ENCODE results near the gene PPIL1. TPM values are rescaled to one million over a fixed set of nuclear protein-coding genes. Genes with fewer than 3 reads are reported as not detected.

The PPIL1 gene
- polyA plus RNA-seq, 2 of the 4 experiments (the other 2 are of a cell fraction): 42.6 to 60.0 TPM

DNA sequence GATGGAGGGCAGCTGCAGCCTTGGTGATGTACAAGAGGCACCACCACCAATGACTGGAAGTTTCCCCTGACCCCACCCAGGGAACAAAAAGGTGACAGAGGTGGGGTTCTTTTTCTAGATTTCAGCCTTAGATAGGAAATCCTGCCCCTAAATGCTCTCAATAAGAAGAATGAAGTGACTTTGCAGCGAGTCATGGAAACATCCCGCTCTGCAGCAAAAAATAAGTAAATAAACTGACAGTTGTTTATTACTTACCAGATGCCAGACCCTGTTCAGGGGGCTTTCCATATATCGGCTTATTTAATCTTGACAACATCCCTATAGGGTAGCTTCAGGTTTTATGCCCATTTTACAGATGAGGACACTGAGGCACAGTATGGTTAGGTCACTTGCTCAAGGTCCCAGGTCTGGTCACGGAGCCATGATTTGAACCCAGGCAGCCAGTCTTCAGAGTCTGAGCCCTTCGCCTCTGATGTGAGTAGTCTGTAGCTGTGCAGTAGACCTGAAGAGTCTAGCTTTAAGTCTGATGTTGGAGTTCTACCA is 30.3 kb upstream of the PPIL1 start (continued):
- TF ChIP-seq USF2 (IDR thresholded peaks at IDR 0.05): no peak
- no peak for TF ChIP-seq CHD2 (IDR thresholded peaks at IDR 0.05; ENCODE audit: low read length, partially characterized antibody)
- no peak for TF ChIP-seq RCOR1 (IDR thresholded peaks at IDR 0.05; ENCODE audit: low read depth, low read length)
- TF ChIP-seq, protein P1, sequence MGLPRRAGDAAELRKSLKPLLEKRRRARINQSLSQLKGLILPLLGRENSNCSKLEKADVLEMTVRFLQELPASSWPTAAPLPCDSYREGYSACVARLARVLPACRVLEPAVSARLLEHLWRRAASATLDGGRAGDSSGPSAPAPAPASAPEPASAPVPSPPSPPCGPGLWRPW (IDR thresholded peaks at IDR 0.05): no peak
- TF ChIP-seq HOXB13 (CRISPR knock-in tag; IDR thresholded peaks at IDR 0.05; ENCODE audit: low read depth): no peak
- TF ChIP-seq EHF (CRISPR knock-in tag; IDR thresholded peaks at IDR 0.05): no peak
- TF ChIP-seq FOXS1 (CRISPR knock-in tag; IDR thresholded peaks at IDR 0.05): no peak

- ATAC-seq (no peak), FAIRE-seq (no peak), DNase-seq (ENCODE audit: low read depth in 1 of 2, low spot score in 1 of 2) (no peak)
- POLR2A ChIA-PET: no interaction called here
- 83% methylated on average over 4 of the region's 4 CpGs for WGBS (ENCODE audit: missing lambda C conversion rate)
- Histone ChIP-seq H3K9me3 (no peaks in the 10 kb centered on the region), H3K4me3 (no peak overlapping the region), H3K4me2 (no peak overlapping the region), H3K27ac (no peak overlapping the region), H3K4me1 (no peaks in the 10 kb centered on the region)
- CTCF ChIA-PET: interaction anchor here (0.8 to 2.9 kb wide), 3 partner anchors 10 to 114 kb away, joined by 3 to 10 read pairs (median 5); partner anchors contain the start of gene C6orf89
- TF ChIP-seq MAZ (IDR thresholded peaks at IDR 0.05; ENCODE audit: borderline replicate concordance, low read depth, low read length): no peak
- no peak for TF ChIP-seq JUNB (IDR thresholded peaks at IDR 0.05)
- no peak for TF ChIP-seq ZC3H11A (IDR thresholded peaks at IDR 0.05)
- no peak for TF ChIP-seq HOXA7 (CRISPR knock-in tag; IDR thresholded peaks at IDR 0.05)
- TF ChIP-seq POLR2AphosphoS2 (conservative IDR thresholded peaks at IDR 0.05; ENCODE audit: low read length): no peak
- no peak for TF ChIP-seq FOSB (CRISPR knock-in tag; IDR thresholded peaks at IDR 0.05)
- no peak for TF ChIP-seq KDM1A (IDR thresholded peaks at IDR 0.05; ENCODE audit: low read depth)
- TF ChIP-seq EHMT2 (IDR thresholded peaks at IDR 0.05; ENCODE audit: low read depth): no peak
- TF ChIP-seq BHLHE40 (IDR thresholded peaks at IDR 0.05; ENCODE audit: low read depth, low read length): no peak
- TF ChIP-seq, protein P2, sequence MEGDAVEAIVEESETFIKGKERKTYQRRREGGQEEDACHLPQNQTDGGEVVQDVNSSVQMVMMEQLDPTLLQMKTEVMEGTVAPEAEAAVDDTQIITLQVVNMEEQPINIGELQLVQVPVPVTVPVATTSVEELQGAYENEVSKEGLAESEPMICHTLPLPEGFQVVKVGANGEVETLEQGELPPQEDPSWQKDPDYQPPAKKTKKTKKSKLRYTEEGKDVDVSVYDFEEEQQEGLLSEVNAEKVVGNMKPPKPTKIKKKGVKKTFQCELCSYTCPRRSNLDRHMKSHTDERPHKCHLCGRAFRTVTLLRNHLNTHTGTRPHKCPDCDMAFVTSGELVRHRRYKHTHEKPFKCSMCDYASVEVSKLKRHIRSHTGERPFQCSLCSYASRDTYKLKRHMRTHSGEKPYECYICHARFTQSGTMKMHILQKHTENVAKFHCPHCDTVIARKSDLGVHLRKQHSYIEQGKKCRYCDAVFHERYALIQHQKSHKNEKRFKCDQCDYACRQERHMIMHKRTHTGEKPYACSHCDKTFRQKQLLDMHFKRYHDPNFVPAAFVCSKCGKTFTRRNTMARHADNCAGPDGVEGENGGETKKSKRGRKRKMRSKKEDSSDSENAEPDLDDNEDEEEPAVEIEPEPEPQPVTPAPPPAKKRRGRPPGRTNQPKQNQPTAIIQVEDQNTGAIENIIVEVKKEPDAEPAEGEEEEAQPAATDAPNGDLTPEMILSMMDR (IDR thresholded peaks at IDR 0.05): no peak
- TF ChIP-seq CHD2 (IDR thresholded peaks at IDR 0.05; ENCODE audit: low read length, partially characterized antibody): no peak
- no peak for TF ChIP-seq MAFK (IDR thresholded peaks at IDR 0.05; ENCODE audit: partially characterized antibody)
- no peak for TF ChIP-seq FOXS1 (CRISPR knock-in tag; IDR thresholded peaks at IDR 0.05)
- no peak for TF ChIP-seq CHD4 (IDR thresholded peaks at IDR 0.05; ENCODE audit: borderline replicate concordance)
These were observed 29.5 kb upstream of the PPIL1 start for GRCh38 chr6:36904114-36904513.

DNA sequence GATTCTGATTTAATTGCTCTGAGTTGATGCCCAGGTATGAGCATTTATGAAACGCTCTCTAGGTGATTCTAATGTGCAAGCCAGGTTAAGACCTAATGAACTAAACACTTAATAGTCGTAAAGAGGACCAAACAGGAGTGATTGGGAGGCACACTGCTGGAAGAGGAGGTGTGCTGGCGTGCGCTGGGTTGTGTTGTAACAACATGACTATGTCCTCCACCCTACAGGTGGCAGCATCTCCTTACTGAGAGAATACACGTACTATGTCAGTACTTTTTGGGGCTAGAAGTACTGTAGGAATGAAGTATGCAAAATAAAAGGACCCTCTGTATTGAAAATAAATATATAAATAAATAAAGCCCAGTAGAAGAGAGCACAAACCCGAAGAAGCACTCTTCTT is 23.0 kb upstream of the PPIL1 start:
- peak in 1 of 2 experiments; percentile 29 for DNase-seq (ENCODE audit: low read depth in 1 of 2, low spot score in 1 of 2)
- WGBS (ENCODE audit: missing lambda C conversion rate): 50% methylated on average over 6 of the region's 6 CpGs
- Histone ChIP-seq H3K4me3 (no peak overlapping the region), H3K9me3 (no peaks in the 10 kb centered on the region), H3K4me1 (no peaks in the 10 kb centered on the region), H3K27ac (no peak overlapping the region), H3K4me2 (no peak overlapping the region)
- no peak for FAIRE-seq
- TF ChIP-seq RAD21 (conservative IDR thresholded peaks at IDR 0.05 in 1 of 2, IDR thresholded peaks at IDR 0.05 in 1 of 2) (peak in 1 of 2 experiments; percentile 35; a peak in 2 of 5 replicates), KDM5A (IDR thresholded peaks at IDR 0.05) (no peak)
- ATAC-seq: peak; percentile 64 to 78; a peak in 4 of 6 replicates
- CTCF ChIA-PET: interaction anchor here (1.0 to 1.1 kb wide), 2 partner anchors 12 to 120 kb away, joined by 3 to 9 read pairs; partner anchors contain the start of gene C6orf89
- POLR2A ChIA-PET: no interaction called here

All from A549 (cell line).